HG03064 (cell line): ENCODE measurements around the gene SLC30A1.
"Not testable (repeated sequence)": the region's sequence is repeated elsewhere in the genome, so short reads cannot be mapped to it uniquely, and the experiment has no call there.

Experiments used
- ATAC-seq: cut with Tn5 transposase; IDR thresholded peaks from one replicate; pipeline ENCODE4 v1.9.1; 2021; ENCODE audit warnings: low read depth; ENCODE audit not compliant: unreplicated experiment

The SLC30A1 gene

DNA sequence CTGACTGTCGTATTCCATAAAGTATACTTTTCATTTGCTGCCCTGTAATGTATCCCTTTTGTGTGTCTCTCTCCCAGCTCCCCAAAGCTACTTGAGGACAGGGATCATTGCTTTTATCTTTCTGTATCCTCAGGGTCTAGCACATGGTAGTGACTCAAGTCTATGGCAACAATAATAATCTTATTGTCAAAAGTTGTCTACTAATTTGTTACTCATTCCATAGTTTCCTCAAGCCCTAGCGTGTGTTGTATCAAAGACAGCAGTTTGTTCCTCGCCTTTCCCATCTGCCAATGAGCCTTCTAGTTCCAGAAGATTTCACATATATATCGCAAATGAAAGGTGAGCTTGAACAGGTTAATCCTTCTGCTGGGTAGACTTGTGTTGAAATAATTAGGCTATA, 9.8 kb upstream of the SLC30A1 start:
- ATAC-seq, result no peak

DNA sequence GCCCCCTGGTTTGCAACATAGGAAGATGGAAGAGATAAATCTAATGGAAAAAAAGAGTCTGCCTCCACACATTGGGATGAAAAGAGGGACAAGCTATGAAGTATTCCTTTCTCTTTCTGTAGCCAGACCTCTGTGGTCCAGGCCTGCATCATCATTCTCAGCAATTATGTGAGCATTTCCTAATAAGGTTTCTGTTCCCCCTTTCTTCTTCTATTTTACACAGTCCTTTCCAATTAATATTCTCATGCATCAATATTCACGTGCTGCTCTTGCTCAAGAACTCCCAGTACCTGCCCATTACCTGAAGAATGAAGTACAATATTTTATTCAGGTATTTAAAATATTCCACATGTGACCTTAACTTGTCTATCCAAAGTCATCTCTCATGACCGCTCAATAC, 8.2 kb upstream of the SLC30A1 start:
- ATAC-seq, result no peak

DNA sequence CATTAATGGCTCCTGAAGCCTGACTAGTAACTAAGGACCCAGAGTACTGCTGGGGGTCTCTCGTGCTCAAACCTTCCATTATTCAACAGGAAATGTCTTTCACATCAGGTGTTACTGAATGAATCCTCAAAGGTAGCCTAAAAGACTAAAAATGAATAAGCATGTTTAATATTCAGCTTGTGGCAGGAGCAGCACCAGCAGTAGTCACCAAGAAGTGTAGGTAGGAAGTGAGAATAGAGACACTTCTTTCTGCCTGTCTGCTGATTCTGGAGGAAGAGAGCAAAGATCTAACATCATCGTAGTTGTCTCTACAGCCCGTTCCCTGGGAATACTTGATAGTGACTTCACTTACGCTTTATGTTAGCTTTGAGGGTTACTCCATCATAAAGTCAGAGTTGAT, 7.6 kb upstream of the SLC30A1 start:
- ATAC-seq, result no peak

DNA sequence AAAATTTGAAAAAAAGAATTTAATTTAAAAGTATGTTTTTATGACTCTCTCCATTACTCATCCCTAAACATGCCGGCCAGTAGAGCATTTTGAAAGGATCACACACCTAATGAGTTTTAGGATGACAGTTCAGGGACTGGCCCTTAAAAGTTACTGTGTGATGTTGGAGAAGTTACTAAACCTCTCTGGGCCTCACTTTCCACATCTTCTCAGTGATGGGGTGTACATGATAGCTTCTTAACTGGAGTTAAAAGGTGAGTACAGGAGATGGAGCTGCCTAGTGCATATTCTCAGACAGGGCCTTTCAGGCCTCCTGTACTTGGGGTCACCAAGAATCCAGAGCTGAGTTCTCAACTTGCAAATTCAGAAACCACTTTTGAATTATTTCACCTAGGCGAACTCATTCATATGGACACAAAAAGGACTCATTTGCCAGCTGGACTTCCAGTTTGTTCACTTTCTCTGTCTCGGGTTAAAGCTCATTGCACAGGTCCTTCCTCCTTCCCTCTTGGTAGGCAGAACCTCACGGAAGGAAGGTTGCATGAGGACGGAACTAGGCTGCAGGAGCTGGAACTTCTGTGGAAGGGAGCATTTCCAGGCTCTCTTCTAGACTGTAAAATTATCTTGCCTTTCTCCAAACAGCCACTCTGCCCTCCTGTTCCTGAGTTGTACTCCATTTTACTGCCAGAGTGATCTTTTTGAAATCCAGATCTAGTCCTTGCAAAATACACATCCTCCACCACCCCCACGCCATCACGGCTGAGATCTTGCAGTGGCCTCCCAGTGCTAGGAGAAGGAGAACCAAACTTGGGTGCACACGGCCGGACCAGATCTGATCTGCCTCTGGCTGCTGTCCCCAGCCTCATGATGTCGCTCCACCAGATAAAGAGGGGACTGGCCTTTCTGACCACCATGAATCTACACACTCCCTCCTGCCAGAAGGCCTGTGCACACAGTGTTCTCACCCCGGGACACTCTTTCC, 4.3 kb upstream of the SLC30A1 start:
- no peak for ATAC-seq

DNA sequence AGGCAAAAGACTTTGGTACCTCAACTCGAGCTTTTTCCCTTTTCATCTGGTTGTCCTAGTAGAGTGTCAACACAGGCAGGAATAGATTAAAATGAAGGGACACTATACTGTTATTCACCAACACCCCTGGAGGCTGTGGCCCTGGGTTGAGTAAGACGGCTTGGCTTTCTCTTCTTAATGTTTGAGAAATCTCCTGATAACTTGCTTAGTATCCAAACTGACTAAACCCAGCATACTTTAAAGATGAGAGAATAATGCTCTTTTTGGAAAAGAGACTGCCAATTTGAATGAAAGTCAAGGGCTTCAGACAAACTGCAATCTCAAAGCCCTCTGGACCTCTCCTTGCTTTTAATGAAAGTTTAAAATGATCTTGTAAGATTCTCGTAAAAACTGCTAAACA, 2.6 kb upstream of the SLC30A1 start:
- ATAC-seq, result no peak

DNA sequence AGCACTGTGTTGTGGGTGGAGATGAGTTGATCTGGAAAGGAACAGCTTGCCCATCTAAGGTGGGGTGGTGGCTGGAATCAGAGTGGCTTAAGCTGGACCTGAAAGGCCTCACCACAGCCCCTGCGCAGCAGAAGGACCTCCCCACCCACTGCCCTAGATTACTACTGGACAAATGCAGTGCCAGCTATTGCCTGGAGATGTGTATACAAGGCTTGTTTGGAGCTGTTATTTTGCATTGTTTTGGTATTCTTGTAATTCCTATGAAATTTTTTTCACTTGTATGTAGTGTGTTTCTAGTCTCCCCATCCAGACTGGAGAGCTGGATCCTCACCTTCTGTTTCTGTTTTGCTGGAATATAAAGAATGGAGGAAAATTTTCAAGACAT, 1.3 kb upstream of the SLC30A1 start:
- ATAC-seq, result no peak

DNA sequence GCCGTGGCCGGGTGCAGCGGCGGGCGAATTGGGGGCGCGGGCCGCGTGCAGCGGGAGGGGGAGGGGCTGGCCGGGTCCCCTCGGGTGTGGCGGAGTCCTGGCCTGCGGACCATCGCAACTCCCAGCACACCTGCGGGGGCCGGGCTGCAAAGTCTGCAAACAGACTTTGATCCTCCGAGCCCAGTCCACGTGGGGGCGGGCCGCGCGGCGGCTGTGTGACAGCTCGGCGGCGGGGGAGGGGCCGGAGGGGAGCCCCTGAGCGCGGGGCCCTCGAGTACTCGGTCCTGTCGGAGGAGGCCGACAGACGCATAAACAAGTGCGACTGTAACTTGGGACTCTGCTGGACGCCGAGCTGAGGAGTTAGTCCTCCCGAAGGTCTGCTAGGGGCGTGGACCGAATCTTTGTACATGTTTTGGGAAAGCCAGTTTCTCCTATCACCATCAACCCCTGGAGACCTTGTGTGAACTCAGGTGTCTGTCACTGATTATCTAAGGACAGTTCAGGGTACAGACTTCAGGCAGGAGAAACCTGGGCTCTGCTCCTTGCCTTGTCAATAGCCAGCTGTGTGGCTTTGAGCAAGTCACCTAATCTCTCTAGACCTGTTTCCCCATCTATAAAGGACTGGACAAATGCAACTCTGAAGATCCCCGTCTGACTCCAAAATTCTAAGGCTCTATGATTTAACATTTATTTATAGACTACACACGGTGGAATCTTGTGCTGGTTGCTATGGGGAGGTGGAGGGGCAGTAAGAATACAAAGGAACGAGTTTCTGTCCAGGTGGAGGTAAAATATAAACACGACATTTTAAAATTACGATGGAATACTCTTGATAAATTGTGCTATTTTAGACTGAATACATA, 710 bp upstream of the SLC30A1 start:
- peak; percentile 42 for ATAC-seq

DNA sequence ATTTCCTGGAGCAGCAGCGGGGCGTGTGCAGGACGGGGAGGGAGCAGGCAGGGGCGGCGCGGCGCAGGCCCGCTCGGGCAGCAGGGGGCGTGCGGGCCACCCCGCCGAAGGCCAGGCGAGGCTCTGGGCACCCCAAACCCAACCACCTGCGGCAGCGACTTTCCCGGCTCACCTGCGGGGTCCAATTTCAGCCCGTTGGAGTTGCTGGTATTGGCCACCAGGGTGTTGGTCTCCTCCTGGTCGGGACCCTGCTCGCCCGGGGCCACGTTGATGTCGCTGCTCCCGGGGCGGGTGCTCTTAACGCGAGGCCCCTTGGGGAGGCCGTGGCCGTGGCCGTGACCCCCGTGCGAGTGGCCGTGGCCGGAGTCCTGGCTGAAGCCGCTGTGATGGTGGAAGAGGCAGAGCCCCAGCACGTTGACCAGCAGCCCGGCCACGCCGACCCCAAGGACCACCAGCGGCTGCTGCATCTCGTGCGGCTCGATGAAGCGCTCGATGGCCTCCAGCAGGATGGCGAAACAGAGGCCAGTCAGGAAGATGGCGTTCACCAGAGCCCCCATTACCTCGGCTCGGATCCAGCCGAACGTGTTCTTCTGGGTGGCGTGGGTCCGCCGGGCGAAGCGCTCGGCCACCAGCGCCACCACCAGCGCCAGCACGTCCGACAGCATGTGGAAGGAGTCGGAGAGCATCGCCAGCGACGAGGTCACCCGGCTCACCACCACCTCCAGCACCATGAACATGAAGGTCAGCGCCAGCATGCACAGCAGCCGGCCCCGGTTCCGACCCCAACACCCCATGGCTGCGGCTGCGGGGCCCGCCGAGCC, 932 bp downstream of the SLC30A1 start:
- ATAC-seq, result peak; percentile 41

DNA sequence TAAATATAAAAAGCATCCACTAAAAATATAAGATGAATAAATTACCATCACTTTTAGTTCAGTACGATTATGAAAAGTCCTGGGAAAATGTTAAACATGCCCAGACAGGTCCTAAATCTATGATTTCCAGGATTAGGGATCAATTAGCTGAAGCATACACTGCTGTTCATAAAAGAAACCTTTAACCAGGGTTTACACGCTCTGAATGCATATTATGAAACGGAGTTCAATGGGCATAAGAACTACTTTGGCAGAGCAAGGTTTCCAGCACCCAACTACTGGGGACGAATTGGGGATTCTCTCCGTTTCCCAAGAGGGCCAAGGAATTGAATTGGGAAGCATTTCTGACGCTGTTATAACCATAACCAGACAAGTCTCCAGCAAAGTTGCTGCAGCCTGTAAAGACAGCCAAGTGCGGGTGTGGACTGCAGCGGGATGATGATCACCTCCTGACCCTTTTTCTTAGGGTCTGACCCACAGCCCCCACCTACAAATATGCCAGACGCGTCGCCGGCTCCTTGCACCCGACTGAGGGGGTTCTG, 1.6 kb downstream of the SLC30A1 start:
- ATAC-seq, result no peak

DNA sequence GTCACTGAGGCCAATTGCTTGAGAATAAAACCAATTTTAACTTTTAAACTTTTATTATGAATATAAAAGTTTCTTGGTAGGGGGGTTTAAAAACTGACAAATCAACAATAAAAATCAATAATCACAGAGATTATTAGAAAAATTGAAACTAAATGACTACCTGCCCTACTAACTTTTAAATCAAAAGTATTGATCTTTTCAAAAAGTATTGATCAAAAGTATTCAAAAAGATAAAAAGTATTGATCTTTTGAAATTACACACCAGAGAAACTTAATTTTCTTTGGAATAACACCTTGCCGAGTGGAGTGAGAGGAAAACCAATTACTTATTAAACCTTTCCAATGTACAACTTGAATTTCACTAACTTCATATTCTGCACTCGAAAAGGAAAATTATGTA, 2.2 kb downstream of the SLC30A1 start:
- no peak for ATAC-seq

DNA sequence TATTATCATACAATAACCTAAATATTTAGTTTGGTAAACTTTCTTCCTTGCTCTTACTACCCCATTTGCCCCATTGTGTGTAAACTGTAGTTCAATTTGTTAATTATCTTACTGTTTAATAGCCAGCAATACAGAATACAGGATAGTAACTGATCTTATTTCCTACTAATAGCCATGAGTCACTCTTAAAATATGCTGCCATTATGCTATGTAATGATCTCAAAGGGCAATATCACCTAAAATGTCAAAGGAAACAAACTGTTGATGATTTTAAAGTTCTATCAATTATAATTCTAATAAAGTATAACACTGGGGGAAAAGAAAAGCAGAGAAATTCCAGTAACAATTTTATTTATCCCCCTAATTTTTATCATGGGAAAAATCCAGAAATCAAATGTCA, 4.3 kb downstream of the SLC30A1 start:
- ATAC-seq, result no peak

DNA sequence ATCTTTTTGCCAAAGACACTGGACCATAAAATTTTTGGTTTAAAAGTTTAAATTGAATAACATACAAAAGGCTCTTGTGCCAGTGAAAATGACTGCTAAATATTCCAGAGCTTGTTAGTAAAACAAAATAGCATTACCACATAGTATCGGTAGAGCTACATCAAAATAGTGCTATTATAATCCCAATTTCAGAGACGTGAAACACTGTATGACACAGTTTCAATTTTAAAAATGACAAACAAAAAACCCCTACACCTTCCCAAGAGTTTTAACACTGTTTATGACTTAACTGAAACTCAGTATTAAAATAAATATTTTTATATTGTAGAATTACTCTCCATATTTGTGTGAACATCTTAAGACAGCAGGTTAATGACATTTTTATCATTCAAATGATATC, 7.0 kb downstream of the SLC30A1 start:
- ATAC-seq, result no peak

DNA sequence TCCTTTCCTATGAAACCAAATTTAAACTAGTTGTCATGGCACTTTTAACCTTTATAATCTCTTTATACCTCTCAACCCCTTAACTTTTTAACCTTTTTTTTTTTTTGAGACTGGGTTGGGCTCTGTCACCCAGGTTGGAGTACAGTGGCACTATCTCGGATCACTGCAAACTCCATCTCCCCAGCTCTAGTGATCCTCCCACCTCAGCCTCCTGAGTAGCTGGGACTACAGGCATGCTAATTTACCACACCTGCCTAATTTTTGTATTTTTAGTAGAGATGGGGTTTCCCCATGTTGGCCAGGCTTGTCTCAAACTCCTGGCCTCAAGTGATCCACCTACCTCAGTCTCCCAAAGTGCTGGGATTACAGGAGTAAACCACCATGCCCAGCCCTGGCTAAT, 8.6 kb downstream of the SLC30A1 start:
- ATAC-seq, result not testable (repeated sequence)

DNA sequence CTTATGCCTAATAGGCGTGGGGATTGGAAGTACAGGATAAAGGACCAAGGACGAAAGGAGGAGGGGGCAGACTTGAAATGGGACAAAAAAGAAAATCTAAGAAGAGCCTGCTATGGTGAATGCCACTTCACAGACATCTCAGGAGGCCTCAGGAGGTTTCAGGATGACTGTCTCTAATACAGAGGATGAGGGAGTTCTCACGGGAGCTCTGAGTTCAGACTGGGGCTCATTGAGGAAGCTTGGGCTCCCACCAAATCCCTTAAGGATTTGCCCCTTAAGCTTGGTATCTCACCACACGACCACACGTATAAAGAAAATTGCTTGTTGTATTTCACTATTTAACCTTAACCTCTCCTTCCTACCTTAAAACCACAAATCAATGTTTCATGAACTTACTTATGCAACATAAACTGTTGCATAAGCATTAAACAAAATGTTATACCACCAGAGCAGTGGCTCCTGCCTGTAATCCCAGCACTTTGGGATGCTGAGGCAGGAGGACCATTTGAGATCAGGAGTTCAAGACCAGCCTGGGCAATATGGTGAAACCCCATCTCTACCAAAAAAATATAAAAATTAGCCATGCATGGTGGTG, 12.4 kb downstream of the SLC30A1 start:
- ATAC-seq, result peak; percentile 85

DNA sequence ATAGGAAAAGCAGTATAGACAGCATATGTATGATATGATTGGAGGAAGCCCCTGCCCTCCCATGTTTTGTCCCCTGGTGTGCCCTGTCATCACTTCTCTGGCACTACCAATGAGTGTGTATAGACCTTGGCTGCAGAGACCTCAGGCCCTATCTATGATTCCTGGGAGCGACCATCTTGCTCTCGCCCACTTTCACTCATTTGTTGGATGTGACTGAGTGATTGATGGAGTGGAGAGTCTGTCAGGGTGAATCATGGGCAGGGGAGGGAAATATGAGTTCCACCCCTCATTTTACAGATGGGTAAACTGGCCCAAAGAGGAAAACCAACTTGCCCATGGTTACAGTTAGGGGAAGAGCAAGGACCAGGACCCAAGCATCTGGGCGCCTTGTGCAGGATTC, 14.9 kb downstream of the SLC30A1 start:
- ATAC-seq, result no peak

DNA sequence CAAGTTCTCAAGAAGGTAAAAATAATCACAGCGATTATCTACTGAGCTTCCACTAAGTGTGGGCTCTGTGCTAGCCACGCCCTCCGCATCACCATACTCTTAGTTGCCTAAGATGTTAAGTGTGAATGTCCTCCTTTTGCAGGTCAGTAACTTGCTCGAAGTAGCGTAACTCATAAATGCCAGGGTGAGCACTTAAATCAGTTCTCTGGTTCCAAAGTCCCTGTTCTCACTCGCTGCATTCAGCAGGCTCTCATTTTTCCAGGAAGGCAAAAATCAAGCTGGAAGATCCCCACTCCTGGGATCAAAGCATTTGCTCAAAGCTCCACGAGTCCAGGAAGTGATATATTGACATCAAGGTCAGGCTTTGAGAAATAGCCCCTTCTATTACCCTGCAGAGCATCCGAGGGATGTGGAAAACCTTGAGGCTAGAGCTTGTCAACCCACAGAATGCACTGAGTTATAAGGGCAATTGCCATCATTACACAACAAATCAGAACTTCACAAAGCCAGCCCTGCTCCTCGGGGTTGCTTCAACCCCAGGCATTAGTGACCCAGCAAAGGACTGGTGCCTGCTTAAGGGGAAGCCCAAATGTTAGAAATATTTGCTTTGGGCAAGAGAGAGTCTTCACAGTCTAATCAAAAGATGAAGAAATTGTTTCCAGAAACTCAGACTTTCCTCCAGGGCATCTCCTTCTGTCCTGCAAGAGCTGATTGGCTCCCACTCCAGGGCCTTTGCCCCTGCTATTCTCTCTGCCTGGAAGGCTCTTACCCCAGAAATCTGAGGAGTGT, 19.5 kb downstream of the SLC30A1 start:
- ATAC-seq, result no peak

DNA sequence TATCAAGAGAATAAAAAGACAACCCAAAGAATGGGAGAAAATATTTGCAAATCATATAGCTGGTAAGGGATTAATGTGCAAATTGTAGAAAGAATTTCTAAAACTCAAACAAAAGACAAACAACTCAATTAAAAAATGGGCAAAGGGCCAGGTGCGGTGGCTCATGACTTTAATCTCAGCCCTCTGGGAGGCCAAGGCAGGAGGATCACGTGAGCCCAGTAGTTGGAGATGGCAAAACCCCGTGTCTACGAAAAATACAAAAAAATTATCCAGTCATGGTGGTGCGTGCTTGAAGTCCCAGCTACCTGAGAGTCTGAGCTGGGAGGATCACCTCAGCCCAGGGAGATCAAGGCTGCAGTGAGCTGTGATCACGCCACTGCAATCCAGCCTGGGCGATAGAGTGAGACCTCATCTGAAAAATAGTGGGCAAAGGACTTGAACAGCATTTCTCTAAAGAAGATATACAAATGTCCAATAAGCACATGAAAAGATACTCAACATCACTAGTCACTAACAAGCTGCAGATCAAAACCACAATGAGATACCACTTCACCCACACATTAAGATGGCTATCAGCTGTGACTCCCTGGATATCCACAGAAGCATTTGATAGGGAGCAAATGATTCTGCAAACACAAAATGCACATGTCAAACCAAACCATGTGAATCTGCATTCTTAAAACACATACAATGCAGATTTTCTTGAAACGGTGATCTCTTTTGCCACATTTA, 20.9 kb downstream of the SLC30A1 start:
- ATAC-seq, result no peak

DNA sequence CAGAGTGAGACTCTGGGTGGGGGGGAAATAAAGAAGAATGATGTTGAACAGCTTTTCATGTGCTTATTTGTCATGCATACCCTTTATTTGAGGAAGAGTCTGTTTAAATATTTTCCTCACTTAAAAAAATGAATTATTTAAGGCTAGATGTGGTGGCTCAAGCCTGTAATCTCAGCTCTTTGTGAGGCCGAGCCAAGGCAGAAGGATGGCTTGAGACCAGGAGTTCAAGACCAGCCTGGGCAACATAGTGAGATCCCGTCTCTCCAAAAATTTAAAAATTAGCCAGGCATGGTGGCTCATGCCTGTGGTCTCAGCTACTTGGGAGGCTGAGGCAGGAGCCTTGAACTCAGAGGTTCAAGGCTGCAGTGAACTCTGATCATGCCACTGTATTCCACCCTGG, 25.4 kb downstream of the SLC30A1 start:
- ATAC-seq, result no peak
